HepG2 (cell line): ENCODE results near the gene RAC2. TPM values are rescaled to one million over a fixed set of nuclear protein-coding genes. Genes with fewer than 3 reads are reported as not detected.

Experiments used
- ARNT ChIP-seq: fragments of 450-650 bp; IDR thresholded peaks from 2 replicates; pipeline ENCODE4 v1.6.1; 2017
- ATF1 ChIP-seq: IDR thresholded peaks from 2 replicates; pipeline ENCODE4 v1.6.1; 2016; ENCODE audit warnings: mild to moderate bottlenecking, control low read depth
- CEBPZ ChIP-seq: IDR thresholded peaks from 2 replicates; pipeline ENCODE4 v1.6.1; 2012; ENCODE audit warnings: low read length, improper control_type of control experiment
- EED ChIP-seq: sonication (generic); formaldehyde crosslinking; IDR thresholded peaks from 2 replicates; pipeline ENCODE4 v1.5.0; 2020; ENCODE audit warnings: mild to moderate bottlenecking, missing genetic modification reagents
- EP300 ChIP-seq, 3 experiments: sonication (generic) in 1 of 3; formaldehyde crosslinking in 1 of 3; IDR thresholded peaks; 2 replicates each; pipeline versions ENCODE4 v1.5.1 to v1.6.1; 2011 to 2020; ENCODE audit warnings: low read depth in 2 of 3, low read length in 2 of 3, borderline replicate concordance in 1 of 3, improper control_type of control experiment in 1 of 3, mild to moderate bottlenecking in 1 of 3, missing genetic modification reagents in 1 of 3, moderate library complexity in 1 of 3
- FOSL1 ChIP-seq: sonication (generic); formaldehyde crosslinking; IDR thresholded peaks from 2 replicates; pipeline ENCODE4 v1.9.0; 2021; ENCODE audit warnings: missing genetic modification reagents, borderline replicate concordance
- KLF6 ChIP-seq: IDR thresholded peaks from 2 replicates; pipeline ENCODE4 v1.8.0; 2016; ENCODE audit warnings: missing biosample characterization, missing genetic modification reagents
- NFATC3 ChIP-seq: sonication (generic); formaldehyde crosslinking; IDR thresholded peaks from 2 replicates; pipeline ENCODE4 v1.5.1; 2020; ENCODE audit warnings: mild to moderate bottlenecking, missing genetic modification reagents
- NFE2L2 ChIP-seq: fragments of 150-350 bp; IDR thresholded peaks from 2 replicates; pipeline ENCODE4 v1.6.1; 2014; ENCODE audit warnings: low read length
- NONO ChIP-seq, 2 experiments: fragments of 450-650 bp in 1 of 2; sonication (generic) in 1 of 2; formaldehyde crosslinking in 1 of 2; IDR thresholded peaks in 1 of 2; conservative IDR thresholded peaks in 1 of 2; 2 replicates each; pipeline versions ENCODE4 v1.6.1 to v1.8.0; 2017 to 2022; ENCODE audit warnings: mild to moderate bottlenecking in 1 of 2, missing genetic modification reagents in 1 of 2, moderate library complexity in 1 of 2
- POLR2A ChIP-seq, 2 experiments: IDR thresholded peaks; 2 replicates each; pipeline ENCODE4 v1.6.1; 2011; ENCODE audit warnings: low read depth in 2 of 2, low read length in 2 of 2, mild to moderate bottlenecking in 1 of 2, moderate library complexity in 1 of 2; ENCODE audit not compliant: insufficient read depth in 1 of 2
- SIX1 ChIP-seq: sonication (generic); formaldehyde crosslinking; IDR thresholded peaks from 2 replicates; pipeline ENCODE4 v1.4.0; 2020; ENCODE audit warnings: missing genetic modification reagents, borderline replicate concordance
- U2AF2 ChIP-seq: fragments of 200-400 bp; formaldehyde crosslinking; IDR thresholded peaks from 2 replicates; pipeline ENCODE4 v1.6.1; 2017; ENCODE audit warnings: low read depth, mild to moderate bottlenecking, low read length
- ZBTB38 ChIP-seq: sonication (generic); formaldehyde crosslinking; IDR thresholded peaks from 2 replicates; pipeline ENCODE4 v1.5.1; 2020; ENCODE audit warnings: mild to moderate bottlenecking, missing genetic modification reagents
- ZBTB39 ChIP-seq: sonication (generic); formaldehyde crosslinking; IDR thresholded peaks from 2 replicates; pipeline ENCODE4 v1.5.0; 2020; ENCODE audit warnings: missing genetic modification reagents
- ZFP36 ChIP-seq: fragments of 150-350 bp; IDR thresholded peaks from 2 replicates; pipeline ENCODE4 v1.6.1; 2018; ENCODE audit warnings: borderline replicate concordance, low read length, low read depth; ENCODE audit not compliant: partially characterized antibody
- ZFP62 ChIP-seq: sonication (generic); formaldehyde crosslinking; IDR thresholded peaks from 2 replicates; pipeline ENCODE4 v1.4.0; 2020; ENCODE audit warnings: missing genetic modification reagents
- ZKSCAN5 ChIP-seq: sonication (generic); formaldehyde crosslinking; IDR thresholded peaks from 2 replicates; pipeline ENCODE4 v1.5.1; 2020; ENCODE audit warnings: mild to moderate bottlenecking, missing genetic modification reagents
- ZNF180 ChIP-seq: sonication (generic); formaldehyde crosslinking; IDR thresholded peaks from 2 replicates; pipeline ENCODE4 v1.4.0; 2020; ENCODE audit warnings: low read depth, missing genetic modification reagents, borderline replicate concordance
- ZNF572 ChIP-seq: sonication (generic); formaldehyde crosslinking; IDR thresholded peaks from 2 replicates; pipeline ENCODE4 v1.5.1; 2020; ENCODE audit warnings: mild to moderate bottlenecking, missing genetic modification reagents
- ZNF607 ChIP-seq: sonication (generic); formaldehyde crosslinking; IDR thresholded peaks from 2 replicates; pipeline ENCODE4 v1.5.1; 2020; ENCODE audit warnings: missing genetic modification reagents, mild to moderate bottlenecking, borderline replicate concordance
- ZNF784 ChIP-seq: sonication (generic); formaldehyde crosslinking; IDR thresholded peaks from 2 replicates; pipeline ENCODE4 v1.5.1; 2020; ENCODE audit warnings: missing genetic modification reagents, mild to moderate bottlenecking, borderline replicate concordance
- ZNF83 ChIP-seq: sonication (generic); formaldehyde crosslinking; IDR thresholded peaks from 2 replicates; pipeline ENCODE4 v1.4.0; 2020; ENCODE audit warnings: missing genetic modification reagents, mild to moderate bottlenecking, borderline replicate concordance
- polyA plus RNA-seq, 8 experiments: library from polyadenylated mRNA; depleted of rRNA in 3 of 8; stranded (reverse) in 7 of 8; unstranded in 1 of 8; fragments of >200 nt; fragmentation: Illumina TruSeq in 4 of 8; extraction: Trizol in 4 of 8; gene quantifications; 2 replicates each; pipeline versions ENCODE4 v1.2.1 to v1.2.3, GENCODE V29; 2011 to 2016; ENCODE audit warnings: low read depth in 4 of 8, missing spikeins in 1 of 8, mixed read lengths in 1 of 8; ENCODE audit not compliant: insufficient read depth in 1 of 8
- total RNA-seq, 5 experiments: library from RNA; depleted of rRNA; stranded (reverse); fragments of >200 nt; fragmentation: Illumina TruSeq; extraction: Trizol; gene quantifications; 2 replicates each; pipeline ENCODE4 v1.2.3, GENCODE V29; 2016; ENCODE audit warnings: low read depth in 1 of 5

Gene RAC2
- total and polyA plus RNA-seq, 2 of the 13 experiments (the other 11 are each of a cell fraction or from before 2014, with no cell fraction given) = 0.73 TPM; not detected in 1

GRCh38 chr22:37199103-37199759 is 44.8 kb downstream of the RAC2 start (continued):
- TF ChIP-seq CEBPZ = no peak
- TF ChIP-seq ZNF572 (CRISPR knock-in tag) = no peak
- no peak for TF ChIP-seq U2AF2
- no peak for TF ChIP-seq NONO (IDR thresholded peaks at IDR 0.05)
- TF ChIP-seq NONO (CRISPR knock-in tag; conservative IDR thresholded peaks at IDR 0.05) = peak; percentile 88
- no peak for TF ChIP-seq SIX1 (CRISPR knock-in tag)
- no peak for TF ChIP-seq ZFP62
- no peak for TF ChIP-seq ZNF83 (CRISPR knock-in tag)
- peak; percentile 56; the same call in 1 of the 2 replicates for TF ChIP-seq ZNF784 (CRISPR knock-in tag)
- peak; percentile 53; the same call in 1 of the 2 replicates for TF ChIP-seq KLF6 (CRISPR knock-in tag)
- no peak for TF ChIP-seq ZKSCAN5 (CRISPR knock-in tag)
- peak; percentile 81 to 96 for TF ChIP-seq POLR2A (IDR thresholded peaks at IDR 0.05; ENCODE audit: insufficient read depth in 1 of 2, low read depth in 2 of 2, low read length in 2 of 2)
- no peak for TF ChIP-seq FOSL1 (CRISPR knock-in tag)
- 0 out of 2 replicates have a peak, but pooled peaks have one; percentile 3 for TF ChIP-seq ZBTB38 (CRISPR knock-in tag)
- TF ChIP-seq ZNF607 = peak; percentile 73; the same call in 1 of the 2 replicates
- no peak for TF ChIP-seq ARNT
- peak; percentile 80; the same call in 1 of the 2 replicates for TF ChIP-seq NFATC3
- no peak for TF ChIP-seq EP300 (IDR thresholded peaks at IDR 0.05; ENCODE audit: low read depth in 2 of 2, low read length in 2 of 2)
- TF ChIP-seq EP300 (CRISPR knock-in tag; IDR thresholded peaks at IDR 0.05; ENCODE audit: borderline replicate concordance) = no peak
- TF ChIP-seq EED = no peak
- TF ChIP-seq NFE2L2 = no peak
- TF ChIP-seq ZBTB39 (CRISPR knock-in tag) = no peak
- no peak for TF ChIP-seq ATF1 (CRISPR knock-in tag)
- no peak for TF ChIP-seq ZFP36
- no peak for TF ChIP-seq ZNF180
